LNCAP (cell line): ENCODE results near the gene SPATA18.

Experiments
- CTCF ChIP-seq: fragments of 450-650 bp; IDR thresholded peaks from 2 replicates; pipeline ENCODE4 v1.5.1; 2017; ENCODE audit warnings: mild to moderate bottlenecking

SPATA18 gene

GRCh38 chr4:52015366-52015765 is 35.7 kb upstream of the SPATA18 start:
- peak; percentile 25; the same call in 1 of the 2 replicates for TF ChIP-seq CTCF

GRCh38 chr4:52016981-52017380 is 34.1 kb upstream of the SPATA18 start:
- TF ChIP-seq CTCF: no peak

GRCh38 chr4:52017814-52018213 is 33.3 kb upstream of the SPATA18 start:
- TF ChIP-seq CTCF: no peak

DNA sequence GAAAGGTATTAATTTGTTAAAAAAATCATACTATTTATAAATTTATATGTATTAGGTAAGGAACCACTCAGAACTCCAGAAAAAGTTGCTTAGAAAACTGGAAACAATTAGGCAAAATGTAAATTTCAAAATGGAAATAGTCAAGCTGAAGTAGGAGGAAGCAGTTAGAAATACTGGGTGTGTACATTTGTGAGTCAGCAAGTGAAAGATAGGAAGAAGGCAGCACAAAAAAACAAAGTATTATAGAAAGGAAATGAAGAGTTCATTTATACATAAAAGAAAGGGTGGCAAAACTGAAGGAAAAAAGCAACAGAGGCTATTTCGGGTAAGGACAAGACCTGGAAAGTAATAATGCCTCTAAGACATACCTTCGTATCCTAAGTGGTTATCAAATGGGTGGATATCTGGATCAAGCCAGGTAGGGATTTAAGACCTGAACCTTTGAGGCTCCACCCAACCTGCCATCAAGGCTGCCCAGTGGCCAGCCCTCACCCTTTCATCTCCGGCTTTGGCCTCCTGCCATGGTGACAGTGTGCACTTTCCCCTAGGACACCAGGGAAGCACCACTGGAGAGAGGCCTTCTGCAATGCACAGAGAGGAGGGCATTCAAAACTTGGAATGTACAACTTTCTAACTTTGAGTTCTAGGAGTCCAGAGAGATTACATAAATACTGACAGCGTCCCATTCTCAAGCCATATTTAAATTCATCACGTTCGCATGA is 31.0 kb upstream of the SPATA18 start, which contains the start of gene LRRC66:
Gene LRRC66 (minus strand): TSS at position 428 of the 722 bp plus-strand sequence. CDS start 2,750 bp downstream, outside the sequence.
- TF ChIP-seq CTCF: no peak

GRCh38 chr4:52028970-52029369 is 22.1 kb upstream of the SPATA18 start:
- TF ChIP-seq CTCF: no peak

- TF ChIP-seq CTCF: no peak
Measured at GRCh38 chr4:52032005-52032404, 19.1 kb upstream of the SPATA18 start.

GRCh38 chr4:52035190-52035589 is 15.9 kb upstream of the SPATA18 start:
- TF ChIP-seq CTCF: no peak
